HG03378 (cell line): Measurements from ENCODE around the gene ZNF672.
"Not testable (repeated sequence)": the region's sequence is repeated elsewhere in the genome, so short reads cannot be mapped to it uniquely, and the experiment has no call there.

Experiments
- ATAC-seq: cut with Tn5 transposase; IDR thresholded peaks from one replicate; pipeline ENCODE4 v1.9.1; 2021; ENCODE audit warnings: mild to moderate bottlenecking, moderate library complexity; ENCODE audit not compliant: unreplicated experiment

The ZNF672 gene

DNA sequence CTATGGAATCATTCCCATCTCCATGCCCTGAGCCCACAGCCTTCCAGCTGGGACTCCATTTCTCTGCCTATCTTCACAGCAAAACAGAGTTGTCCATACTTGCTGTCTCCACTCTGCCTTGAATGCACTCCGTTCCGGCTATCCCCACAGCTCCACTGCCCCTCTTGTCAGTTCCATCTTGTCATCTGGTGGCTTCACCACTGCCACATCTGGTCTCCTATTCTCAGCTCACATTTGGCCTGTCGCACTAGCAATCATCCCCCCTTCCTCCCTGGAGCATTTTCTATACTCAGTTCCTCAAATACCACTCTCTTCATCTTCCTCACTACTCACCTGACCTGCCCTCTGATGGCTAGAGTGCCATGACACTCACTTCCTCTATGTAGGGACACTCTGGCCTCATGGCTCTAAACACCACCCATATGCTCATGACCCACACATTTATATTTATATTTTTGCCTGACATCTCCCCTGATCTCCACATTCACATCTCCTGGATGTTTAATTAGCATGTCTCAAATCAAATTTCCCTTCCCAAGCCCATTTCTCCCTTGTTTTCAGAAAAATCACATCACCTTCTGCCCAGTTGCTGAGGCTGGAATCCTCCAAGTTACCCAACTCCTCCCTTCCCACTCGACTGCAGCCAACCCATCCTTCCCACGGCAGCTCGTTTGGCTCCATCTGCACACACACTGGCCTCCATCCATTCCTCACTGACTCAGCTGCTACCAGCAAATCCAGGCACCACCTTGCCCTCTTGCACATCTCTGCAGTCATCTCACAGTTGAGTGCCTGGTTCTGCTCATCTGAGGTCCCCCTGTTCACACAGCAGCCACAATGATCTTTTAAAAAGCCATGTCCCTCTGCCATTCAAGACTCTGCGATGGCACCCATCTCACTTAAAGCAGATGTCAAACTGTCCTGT is 14.7 kb downstream of the ZNF672 start:
- ATAC-seq: no peak

DNA sequence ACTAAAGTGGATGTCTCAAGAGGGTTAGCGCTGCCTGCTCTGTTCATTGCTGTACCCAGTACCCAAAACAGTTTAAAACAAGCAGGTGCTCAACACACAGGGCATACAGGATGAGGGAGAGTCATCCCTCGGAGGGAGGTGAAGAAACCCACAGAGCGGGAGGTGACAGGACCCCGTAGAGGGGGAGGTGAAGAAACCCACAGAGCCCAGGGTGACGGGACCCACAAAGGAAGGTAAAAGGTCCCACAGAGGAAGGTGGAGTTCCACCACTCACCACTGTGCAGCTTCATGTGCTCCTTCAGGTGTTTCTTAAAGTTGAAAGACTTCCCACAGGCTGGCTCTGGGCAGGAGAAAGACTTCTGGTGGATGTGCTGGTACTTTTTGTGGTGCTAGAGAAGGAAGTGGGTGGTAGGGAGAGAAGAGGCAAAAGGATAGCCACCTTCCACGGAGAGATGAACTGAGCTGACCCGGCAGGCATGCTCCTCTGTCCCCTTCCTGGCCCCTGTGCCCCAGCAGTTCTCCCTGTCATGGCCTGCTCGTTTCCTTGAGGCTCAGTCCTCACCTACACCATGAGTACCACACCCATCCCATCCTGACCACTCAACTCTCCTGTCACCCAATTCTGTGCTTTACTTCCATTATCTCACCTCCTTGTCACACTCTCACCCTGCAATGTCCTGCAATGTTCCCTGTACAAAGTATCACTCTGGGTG is 15.8 kb downstream of the ZNF672 start:
- no peak for ATAC-seq

DNA sequence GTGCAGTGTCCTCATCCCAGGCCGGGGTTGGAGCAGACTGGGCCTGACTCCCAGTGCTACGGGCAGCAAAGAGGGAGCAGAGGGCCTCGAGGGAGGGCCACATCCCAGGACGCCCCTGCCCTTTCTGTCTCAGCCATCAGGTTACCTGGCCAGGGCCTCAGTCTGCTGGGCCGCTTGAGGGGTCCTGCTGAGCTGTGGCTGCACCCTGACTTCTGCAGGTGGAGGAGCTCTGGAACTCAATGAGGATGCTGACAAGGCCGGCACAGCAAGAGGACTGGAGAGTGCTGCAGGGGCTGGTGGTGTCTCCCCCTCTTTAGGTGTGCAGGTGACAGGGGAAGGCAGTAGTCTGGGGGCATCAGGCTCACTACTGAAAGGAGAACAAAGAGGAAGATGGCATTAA is 17.6 kb downstream of the ZNF672 start:
- ATAC-seq: no peak

DNA sequence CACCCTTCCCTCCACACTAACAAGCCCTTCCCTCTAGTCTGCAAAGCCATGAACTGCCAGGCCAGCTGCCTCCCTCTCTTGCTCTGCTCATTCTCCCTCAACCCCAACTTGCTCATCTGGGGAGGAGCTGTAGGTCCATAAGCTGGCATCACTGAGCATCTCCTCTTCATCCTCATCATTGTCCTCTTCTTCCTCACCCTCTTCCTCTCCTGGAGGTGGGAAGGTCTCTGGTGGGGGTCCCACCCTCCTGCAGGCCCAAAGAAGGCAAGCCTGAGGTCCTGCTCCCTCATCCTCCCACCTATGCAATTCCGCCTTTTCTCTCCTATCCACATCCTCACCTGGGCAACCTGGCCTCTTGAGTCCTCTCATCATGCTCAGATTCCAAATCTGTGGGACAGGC is 18.2 kb downstream of the ZNF672 start:
- no peak for ATAC-seq

DNA sequence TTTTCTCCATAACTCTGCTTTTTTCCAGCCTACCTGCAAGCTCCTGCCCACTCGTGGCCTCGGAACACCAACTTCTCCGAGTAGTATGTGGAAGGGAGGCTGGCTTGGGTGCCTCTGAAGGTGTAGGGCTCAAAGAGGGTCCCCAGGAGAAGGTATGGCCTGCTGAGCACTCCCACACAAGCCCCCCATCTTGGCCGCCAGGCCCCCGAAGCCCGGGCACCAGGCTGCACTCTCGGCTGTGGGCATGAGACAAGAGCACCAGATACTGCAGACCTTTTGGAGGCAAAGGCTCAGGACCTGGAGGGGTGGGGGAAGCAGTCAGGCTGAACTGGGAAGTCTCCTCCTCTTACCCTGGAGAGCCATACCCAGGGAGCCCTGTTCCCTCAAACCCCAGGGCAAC is 19.2 kb downstream of the ZNF672 start:
- no peak for ATAC-seq

DNA sequence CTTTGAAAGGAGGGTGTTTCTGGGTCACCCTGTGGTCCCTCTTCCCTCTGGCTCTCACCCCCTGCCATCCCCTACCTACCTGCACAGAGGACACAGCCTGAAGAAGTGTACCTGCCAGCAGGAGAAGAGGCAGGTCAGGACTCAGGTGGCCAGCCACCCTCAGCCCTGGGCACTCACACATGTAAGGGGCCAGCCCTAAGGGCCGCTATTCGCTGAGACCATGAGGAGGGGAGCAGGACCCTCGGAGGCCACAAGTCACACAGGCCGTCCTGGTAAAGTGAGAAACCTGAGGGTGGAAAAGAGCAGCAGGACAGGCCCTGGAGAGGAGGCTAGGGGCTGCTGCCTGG is 19.7 kb downstream of the ZNF672 start:
- no peak for ATAC-seq

DNA sequence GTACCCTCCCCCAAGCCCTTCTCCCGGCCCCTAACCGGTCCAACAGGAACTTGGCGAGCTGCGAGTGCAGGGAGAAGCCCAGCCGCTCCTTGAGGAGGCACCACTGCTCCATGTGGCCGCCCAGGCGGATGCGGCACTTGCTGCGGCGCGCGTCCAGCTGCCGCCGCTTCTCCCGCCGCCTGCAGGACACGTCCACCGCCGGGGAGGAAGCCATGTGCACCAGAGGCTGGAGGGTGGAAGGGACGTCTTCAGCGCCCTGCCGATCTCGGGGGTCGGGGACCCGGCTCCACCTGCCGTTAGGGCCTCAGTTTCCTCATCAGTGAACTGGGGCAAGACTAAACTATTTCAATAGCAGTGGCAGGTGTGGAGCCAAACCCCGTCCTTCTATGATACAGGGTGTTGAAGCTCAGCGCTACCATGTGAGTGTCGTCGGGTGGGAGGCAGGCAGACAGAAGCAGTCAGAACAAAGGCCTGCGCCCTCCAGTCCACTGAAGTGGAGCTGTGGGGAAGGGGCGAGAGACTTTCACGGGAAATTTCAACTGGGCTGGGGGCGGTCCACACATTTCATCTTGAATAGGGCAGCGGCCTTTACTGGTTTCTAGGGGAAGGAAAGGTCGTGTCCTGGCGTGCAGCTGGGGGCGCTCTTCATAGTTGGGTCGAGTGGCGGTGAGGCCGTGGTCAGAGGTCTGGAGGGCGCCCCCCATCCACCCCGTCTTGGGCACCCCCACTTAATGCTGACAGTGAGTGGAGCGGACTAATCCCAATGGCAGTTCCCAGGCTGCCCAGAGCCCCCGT is 20.3 kb downstream of the ZNF672 start:
- ATAC-seq: peak; percentile 31

DNA sequence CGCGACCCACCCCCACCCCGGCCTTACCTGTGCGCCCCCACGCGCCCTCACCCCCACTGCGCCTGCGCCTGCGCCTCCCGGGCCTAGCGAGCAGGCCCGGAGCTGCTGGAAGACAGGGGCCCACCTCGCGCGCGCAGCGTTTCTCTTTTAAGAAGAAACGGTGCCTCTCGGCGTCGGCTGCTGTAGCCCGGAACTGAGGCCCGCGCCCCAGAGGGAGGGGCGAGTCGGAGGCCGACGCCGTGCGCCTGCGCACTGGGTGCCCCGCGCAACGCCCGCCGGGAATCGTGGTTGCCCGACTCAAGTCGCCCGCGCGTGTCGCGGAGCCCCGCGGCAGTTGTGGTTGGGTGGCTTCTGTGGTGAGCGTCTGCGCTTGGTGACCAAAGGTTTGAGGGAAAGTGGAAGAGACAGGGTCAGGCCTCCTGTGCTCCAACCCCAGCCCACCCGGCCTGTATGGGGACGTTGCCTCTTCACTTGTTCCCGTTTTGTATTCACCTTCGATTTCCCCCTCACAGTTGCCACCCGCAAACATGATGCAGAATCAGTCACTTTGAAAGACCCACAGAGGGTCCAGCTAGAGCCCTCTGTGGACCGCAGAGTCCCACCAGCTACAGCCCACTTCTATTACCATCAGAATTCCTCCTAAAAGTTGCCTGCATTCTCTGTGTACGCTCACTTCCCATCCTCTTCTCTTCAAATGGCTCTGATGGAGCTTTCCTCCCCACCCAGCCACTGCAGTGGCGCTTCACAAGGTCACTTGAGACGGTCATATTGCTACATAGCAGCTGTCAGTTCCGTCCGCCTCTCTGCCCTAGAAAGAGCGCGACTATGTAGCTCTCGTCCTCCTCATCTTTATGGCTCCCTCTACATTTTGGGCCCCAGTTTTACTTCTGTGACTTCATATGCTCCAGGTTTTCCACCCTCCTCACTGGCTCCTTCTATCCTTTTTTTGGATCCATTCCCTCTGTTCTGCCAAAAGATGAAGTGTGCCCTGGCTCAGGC is 21.2 kb downstream of the ZNF672 start, which contains the start of gene ZNF692:
Gene ZNF692 (minus strand): TSS at position 195 of the 999 bp plus-strand sequence. CDS start 776 bp downstream, outside the sequence.
- ATAC-seq: peak; percentile 57

DNA sequence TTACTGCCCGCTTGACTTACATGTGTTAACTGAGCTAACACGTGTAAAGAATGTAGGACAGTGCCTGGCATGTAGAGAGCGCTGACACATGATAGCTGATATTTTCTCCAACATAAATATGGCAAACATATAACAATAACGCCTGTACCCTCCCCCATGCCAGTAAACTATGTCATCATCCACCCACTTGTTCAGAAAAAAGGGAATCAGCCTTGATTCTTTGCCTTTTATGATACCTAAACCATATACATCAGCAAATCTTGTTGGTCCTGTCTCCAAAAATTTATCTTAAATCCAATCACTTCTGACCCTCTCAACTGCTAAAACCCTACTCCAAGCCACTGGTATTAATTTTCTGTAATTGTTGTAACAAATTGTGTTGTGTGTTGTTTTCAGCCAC is 22.0 kb downstream of the ZNF672 start:
- no peak for ATAC-seq

DNA sequence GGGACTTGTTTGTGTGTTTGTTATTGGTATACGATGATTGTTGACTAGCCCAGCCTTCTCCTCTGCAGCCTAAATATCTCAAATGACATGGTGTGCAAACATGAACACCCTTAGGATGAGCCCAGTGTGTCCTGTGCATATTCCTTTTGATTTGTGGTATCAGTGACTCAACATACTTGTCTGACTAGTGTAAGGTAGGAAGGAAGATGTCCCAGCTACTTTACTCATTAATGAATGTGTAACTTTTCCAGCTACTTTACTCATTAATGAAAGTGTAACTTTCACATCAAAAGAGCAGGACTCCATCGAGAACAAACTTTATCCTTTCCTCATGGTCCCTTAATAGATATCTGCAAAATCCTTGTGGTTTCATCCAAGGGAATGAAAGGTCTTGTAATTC is 23.6 kb downstream of the ZNF672 start:
- ATAC-seq: no peak

DNA sequence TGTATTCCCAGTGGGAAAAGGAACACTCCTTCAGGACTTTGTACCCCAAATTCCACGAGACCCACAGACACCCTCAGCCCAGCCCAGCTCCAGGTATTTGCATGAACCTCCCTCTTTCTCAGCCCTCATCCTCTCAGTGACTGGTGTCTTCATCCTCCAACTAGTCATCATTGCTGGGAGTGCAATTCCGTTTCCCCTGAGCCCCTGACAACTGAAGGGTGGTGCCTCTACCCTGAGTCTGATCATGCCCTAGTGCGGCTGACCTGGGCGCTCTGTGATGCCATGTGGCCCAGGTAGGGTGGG is 24.6 kb downstream of the ZNF672 start:
- peak; percentile 5 for ATAC-seq

DNA sequence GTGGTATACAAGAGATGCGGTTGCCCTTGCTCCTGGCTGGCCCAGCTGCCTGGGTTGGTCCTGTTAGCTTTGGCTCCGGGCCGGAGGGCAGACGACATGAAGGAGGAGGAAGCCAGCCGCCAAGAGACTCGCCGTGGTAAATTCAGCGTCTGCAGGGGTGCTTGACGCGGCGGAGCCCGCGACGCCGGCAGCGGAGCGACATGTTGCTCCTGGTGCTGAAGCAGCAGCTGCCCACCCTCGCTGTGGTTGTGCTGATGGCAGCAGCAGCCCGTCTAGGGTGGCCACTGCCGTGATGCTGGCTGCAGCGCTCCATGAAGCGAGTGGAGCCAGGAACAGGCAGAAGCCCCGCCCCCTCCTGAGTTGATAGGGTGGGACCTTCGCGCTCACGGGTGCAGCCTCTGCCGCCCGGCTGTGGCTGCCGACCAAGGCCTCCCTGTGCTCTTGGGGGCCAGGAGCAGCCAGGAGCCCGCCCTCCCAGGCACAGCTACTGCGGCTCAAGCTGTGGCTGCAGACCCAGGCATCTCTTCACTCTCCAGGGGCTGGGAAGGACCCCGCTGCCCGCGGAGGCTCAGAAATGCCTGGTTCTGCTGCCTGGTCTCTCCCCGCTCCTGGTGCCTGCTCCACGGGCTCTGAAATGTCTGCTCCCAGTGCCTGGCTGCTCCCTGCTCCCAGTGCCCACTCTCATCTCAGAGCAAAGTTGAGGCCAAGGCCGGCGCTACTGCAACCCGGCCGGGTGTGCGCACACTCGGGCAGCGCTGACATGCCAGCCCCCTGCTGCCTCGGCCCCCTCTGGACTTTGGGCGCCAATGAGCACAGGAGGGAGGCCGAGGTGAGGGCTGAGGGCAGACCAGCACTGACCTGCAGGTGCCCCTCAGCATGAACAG is 25.2 kb downstream of the ZNF672 start:
- peak; percentile 68 for ATAC-seq

DNA sequence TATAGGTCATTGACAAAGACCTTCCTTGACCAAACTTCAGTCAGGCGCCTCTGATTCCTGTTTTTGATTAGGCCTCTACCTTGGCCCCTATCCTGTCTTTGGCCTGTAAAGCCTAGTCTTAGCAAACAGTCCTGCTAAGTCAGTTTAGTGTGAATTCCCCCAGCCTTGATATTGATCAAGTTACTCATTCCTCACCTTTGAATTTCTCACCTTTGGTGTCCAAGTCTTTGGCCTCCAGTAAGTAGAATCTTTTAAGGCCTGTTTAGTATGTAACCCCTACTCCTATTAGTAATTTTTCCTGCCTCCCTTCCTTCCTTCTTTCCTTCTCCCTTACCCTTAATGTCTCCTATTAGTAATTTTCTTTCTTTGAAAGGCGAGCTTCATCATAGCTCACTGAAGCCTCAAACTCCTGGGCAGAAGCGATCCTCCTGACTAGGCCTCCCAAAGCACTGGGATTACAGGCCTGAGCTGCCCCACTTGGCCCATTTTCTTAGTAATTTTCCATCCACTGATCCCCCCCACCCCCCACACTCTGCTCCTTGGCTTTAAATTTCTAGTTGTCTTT is 33.9 kb downstream of the ZNF672 start:
- no peak for ATAC-seq

DNA sequence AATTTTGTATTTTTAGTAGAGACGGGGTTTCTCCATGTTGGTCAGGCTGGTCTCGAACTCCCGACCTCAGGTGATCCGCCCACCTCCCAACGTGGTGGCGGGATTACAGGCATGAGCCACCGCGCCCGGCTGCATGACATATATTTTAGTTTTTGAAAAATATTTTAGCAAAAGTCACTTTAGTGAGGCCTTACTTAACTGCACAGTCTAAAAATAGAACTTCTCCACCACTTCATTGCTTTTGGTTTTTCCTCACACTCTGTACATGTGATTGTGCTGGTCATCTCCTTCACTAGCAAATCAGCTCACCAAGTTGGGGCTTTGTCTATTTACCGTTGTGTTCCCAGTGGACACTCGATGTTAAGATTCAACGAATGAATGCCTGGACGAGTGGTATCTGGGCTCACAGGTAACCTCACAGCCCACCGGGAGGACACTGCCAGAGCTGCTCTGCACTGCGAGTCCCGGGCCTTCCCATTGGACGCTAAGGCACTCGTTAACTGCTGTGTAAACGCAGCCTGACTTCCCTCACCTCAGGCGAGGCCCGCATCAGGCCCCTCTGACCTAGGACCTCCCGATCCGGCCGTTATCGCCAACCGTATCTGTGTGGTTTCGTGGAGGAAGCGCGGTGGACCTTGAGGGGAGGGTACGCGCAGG is 34.9 kb downstream of the ZNF672 start:
- ATAC-seq: peak; percentile 30

DNA sequence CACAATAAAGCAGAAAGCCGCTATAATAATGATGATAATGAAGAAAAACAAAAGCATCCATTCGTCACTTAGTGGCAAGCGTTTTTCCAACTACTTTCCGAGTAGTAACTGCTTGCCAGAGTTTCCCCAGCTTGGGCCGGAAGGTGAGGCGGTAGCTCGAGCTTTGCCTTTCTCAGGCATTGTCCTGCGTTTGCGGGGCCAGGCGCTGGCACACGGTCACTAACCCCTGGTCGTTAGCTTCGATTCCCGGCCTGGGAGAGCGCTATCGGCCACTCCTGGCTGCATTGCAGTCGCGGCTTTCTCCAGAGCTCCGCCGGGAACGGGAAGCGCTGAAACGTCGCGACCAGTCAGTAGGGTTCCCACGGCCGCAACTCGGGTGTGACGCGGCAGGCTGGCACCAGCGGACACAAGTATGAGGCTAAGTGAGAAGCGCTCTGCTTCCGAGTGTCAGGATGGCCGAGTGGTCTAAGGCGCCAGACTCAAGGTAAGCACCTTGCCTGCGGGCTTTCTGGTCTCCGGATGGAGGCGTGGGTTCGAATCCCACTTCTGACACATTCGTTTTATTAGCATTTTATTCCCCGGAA is 35.5 kb downstream of the ZNF672 start:
- ATAC-seq: peak; percentile 73

DNA sequence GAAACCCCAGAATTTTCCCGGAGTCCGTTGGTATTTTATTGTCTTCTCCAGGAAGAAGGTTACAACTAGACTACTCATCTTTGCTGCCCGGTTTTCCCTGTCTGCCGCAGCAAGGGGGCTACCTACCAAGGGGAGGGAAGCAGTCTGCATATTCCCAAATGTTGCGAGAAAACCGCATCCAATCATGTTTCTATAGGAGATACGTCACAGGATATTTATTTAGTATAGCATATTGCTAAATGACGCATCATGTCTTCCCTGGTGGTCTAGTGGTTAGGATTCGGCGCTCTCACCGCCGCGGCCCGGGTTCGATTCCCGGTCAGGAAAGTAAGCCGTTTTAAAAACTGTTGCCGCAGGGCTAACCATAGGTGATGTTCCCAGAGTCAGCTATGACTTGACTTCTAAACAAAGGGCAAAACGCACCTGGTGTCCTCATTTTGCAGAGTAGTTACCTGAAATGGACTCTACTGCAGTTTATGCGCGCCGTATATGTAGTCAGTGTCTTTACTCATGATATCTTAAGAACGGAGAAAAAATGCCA is 36.0 kb downstream of the ZNF672 start:
- ATAC-seq: peak; percentile 65

DNA sequence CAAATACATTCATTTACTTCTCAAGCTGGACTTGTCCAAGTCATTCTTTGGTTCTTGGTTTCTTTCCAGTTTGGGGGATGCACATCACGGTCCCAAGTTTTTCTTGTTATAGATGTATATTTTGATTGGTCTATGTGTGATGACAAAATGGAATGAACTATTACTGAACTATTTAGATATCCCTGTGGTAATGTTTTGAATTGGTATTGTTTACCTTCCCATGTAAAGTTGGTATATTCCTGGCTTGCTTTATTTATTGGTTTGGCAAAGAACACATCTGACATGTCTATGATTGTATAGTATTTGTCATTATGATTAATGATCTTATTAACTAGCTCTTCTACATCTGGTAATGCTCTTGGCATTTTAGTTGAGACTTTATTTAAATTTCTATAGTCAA is 43.2 kb downstream of the ZNF672 start:
- ATAC-seq: no peak

DNA sequence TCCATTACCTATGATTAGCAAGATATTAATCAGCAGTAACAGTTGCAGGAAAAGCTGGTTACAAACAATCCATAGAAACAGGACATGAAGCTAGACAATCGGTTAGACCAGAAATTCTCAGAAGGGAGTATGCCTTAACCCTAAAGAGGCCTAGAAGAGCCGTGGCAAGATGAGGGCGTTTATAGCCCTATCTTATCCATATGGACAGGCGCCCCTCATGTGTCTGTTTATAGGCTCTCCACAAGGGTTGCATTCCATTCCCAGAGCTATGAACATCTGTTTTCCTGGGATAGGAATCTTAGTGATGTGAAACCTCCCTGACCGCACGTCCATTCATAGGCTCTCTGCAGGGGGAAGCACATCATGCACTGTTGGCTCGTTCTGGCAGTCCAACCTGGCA is 44.4 kb downstream of the ZNF672 start:
- not testable (repeated sequence) for ATAC-seq
